Suprapubic skin (tissue), 4 donors: ENCODE data around the gene BTRC. TPM values are rescaled to one million over a fixed set of nuclear protein-coding genes. Genes with fewer than 3 reads are reported as not detected.
"Not testable (repeated sequence)": the region's sequence is repeated elsewhere in the genome, so short reads cannot be mapped to it uniquely, and the experiment has no call there.

Experiments used
- DNase-seq, 2 donors: peaks; one replicate each; pipeline ENCODE4 v3.0.0-alpha.2; 2019; ENCODE audit warnings: low spot score in 2 of 2
- H3K27ac ChIP-seq: fragments of 200-600 bp; sonication (generic); one replicate; pipeline ENCODE4 v1.5.1; 2019
- H3K27me3 ChIP-seq: fragments of 200-600 bp; sonication (generic); one replicate; pipeline ENCODE4 v1.5.1; 2019
- H3K36me3 ChIP-seq: fragments of 200-600 bp; sonication (generic); one replicate; pipeline ENCODE4 v1.5.1; 2019
- H3K4me1 ChIP-seq: fragments of 200-600 bp; sonication (generic); one replicate; pipeline ENCODE4 v1.5.1; 2019
- H3K4me3 ChIP-seq: fragments of 200-600 bp; sonication (generic); one replicate; pipeline ENCODE4 v1.5.1; 2019; ENCODE audit warnings: mild to moderate bottlenecking
- H3K9me3 ChIP-seq: fragments of 200-600 bp; sonication (generic); one replicate; pipeline ENCODE4 v1.5.1; 2019
- EP300 ChIP-seq: sonication (generic); formaldehyde crosslinking; IDR thresholded peaks from one replicate; pipeline ENCODE4 v1.6.1; 2017; ENCODE audit warnings: antibody characterized with exemption
- POLR2A ChIP-seq, 2 donors: fragments of 450-650 bp; IDR thresholded peaks; one replicate each; pipeline ENCODE4 v1.6.1; 2017; ENCODE audit warnings: antibody characterized with exemption in 2 of 2, mild to moderate bottlenecking in 2 of 2, moderate library complexity in 2 of 2
- POLR2AphosphoS5 ChIP-seq, 3 donors: sonication (generic); formaldehyde crosslinking; IDR thresholded peaks; one replicate each; pipeline ENCODE4 v1.6.1; 2017; ENCODE audit warnings: antibody characterized with exemption in 3 of 3
- WGBS: methylation state at CpG from one replicate; pipeline ENCODE4 v1.1.5; 2018; 5-methylcytosine and 5-hydroxymethylcytosine counted together
- total RNA-seq, 4 donors: library from RNA; depleted of rRNA; stranded (reverse); fragments of >200 nt; gene quantifications; one replicate each; pipeline ENCODE4 v1.1.0, GENCODE V29; 2016
- TF ChIP-seq, protein P1 (sequence below), 2 donors: fragments of 200-600 bp in 1 of 2; fragments of 450-650 bp in 1 of 2; sonication (generic) in 1 of 2; IDR thresholded peaks; one replicate each; pipeline ENCODE4 v1.5.1; 2016 to 2019; ENCODE audit warnings: antibody characterized with exemption in 2 of 2, mild to moderate bottlenecking in 1 of 2, moderate library complexity in 1 of 2

The BTRC gene
- total RNA-seq, 4 donors from 2014 or later = 17.4 to 20.6 (median 18.5) TPM

- H3K27me3 ChIP-seq = peaks cover 3% of the 10 kb centered on the region
- TF ChIP-seq POLR2A (IDR thresholded peaks at IDR 0.05) (no peak), POLR2AphosphoS5 (IDR thresholded peaks at IDR 0.05) (no peak)
- H3K36me3 ChIP-seq = no peaks in the 10 kb centered on the region
- DNase-seq = no peak
- 91% methylated on average over 3 of the region's 3 CpGs for WGBS
- H3K27ac ChIP-seq = no peak overlapping the region
- no peaks in the 10 kb centered on the region for H3K4me1 ChIP-seq
- H3K4me3 ChIP-seq = no peak overlapping the region
- no peaks in the 10 kb centered on the region for H3K9me3 ChIP-seq
Observed at GRCh38 chr10:101329341-101330032, 24.5 kb upstream of the BTRC start.

- TF ChIP-seq POLR2A (IDR thresholded peaks at IDR 0.05) (no peak), EP300 (no peak), POLR2AphosphoS5 (IDR thresholded peaks at IDR 0.05) (no peak)
- TF ChIP-seq, protein P1, sequence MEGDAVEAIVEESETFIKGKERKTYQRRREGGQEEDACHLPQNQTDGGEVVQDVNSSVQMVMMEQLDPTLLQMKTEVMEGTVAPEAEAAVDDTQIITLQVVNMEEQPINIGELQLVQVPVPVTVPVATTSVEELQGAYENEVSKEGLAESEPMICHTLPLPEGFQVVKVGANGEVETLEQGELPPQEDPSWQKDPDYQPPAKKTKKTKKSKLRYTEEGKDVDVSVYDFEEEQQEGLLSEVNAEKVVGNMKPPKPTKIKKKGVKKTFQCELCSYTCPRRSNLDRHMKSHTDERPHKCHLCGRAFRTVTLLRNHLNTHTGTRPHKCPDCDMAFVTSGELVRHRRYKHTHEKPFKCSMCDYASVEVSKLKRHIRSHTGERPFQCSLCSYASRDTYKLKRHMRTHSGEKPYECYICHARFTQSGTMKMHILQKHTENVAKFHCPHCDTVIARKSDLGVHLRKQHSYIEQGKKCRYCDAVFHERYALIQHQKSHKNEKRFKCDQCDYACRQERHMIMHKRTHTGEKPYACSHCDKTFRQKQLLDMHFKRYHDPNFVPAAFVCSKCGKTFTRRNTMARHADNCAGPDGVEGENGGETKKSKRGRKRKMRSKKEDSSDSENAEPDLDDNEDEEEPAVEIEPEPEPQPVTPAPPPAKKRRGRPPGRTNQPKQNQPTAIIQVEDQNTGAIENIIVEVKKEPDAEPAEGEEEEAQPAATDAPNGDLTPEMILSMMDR (IDR thresholded peaks at IDR 0.05) = no peak
- Histone ChIP-seq H3K27ac (no peak overlapping the region), H3K4me3 (no peak overlapping the region), H3K36me3 (no peaks in the 10 kb centered on the region), H3K27me3 (no peaks in the 10 kb centered on the region), H3K4me1 (no peaks in the 10 kb centered on the region), H3K9me3 (no peaks in the 10 kb centered on the region)
- 85% methylated on average over 4 of the region's 4 CpGs for WGBS
- no peak for DNase-seq
Observed at GRCh38 chr10:101330231-101330630, 23.7 kb upstream of the BTRC start.

GRCh38 chr10:101330631-101331225 lies 23.2 kb upstream of the BTRC start:
- TF ChIP-seq, protein P1 (IDR thresholded peaks at IDR 0.05) = no peak
- no peak for TF ChIP-seq POLR2A (IDR thresholded peaks at IDR 0.05)
- TF ChIP-seq EP300 = no peak
- TF ChIP-seq POLR2AphosphoS5 (IDR thresholded peaks at IDR 0.05) = no peak
- DNase-seq = no peak
- H3K9me3 ChIP-seq = no peaks in the 10 kb centered on the region
- 54% methylated on average over 14 of the region's 14 CpGs for WGBS
- no peak overlapping the region for H3K27ac ChIP-seq
- H3K36me3 ChIP-seq = no peaks in the 10 kb centered on the region
- H3K4me3 ChIP-seq = no peak overlapping the region
- no peaks in the 10 kb centered on the region for H3K4me1 ChIP-seq
- H3K27me3 ChIP-seq = no peaks in the 10 kb centered on the region

GRCh38 chr10:101331956-101332355 lies 22.0 kb upstream of the BTRC start:
- no peak overlapping the region for H3K4me3 ChIP-seq
- H3K36me3 ChIP-seq = no peaks in the 10 kb centered on the region
- WGBS = 82% methylated on average over 2 of the region's 2 CpGs
- H3K27ac ChIP-seq = no peak overlapping the region
- no peak for TF ChIP-seq POLR2AphosphoS5 (IDR thresholded peaks at IDR 0.05)
- no peak for TF ChIP-seq EP300
- TF ChIP-seq, protein P1 (IDR thresholded peaks at IDR 0.05) = no peak
- TF ChIP-seq POLR2A (IDR thresholded peaks at IDR 0.05) = no peak
- no peaks in the 10 kb centered on the region for H3K27me3 ChIP-seq
- no peak for DNase-seq
- H3K4me1 ChIP-seq = no peaks in the 10 kb centered on the region
- H3K9me3 ChIP-seq = no peaks in the 10 kb centered on the region

GRCh38 chr10:101334259-101334658 lies 19.7 kb upstream of the BTRC start:
- not testable (repeated sequence) for H3K27ac ChIP-seq, H3K4me1 ChIP-seq, DNase-seq, H3K9me3 ChIP-seq, H3K4me3 ChIP-seq, H3K27me3 ChIP-seq, H3K36me3 ChIP-seq
- WGBS = 92% methylated on average over 5 of the region's 5 CpGs

DNA sequence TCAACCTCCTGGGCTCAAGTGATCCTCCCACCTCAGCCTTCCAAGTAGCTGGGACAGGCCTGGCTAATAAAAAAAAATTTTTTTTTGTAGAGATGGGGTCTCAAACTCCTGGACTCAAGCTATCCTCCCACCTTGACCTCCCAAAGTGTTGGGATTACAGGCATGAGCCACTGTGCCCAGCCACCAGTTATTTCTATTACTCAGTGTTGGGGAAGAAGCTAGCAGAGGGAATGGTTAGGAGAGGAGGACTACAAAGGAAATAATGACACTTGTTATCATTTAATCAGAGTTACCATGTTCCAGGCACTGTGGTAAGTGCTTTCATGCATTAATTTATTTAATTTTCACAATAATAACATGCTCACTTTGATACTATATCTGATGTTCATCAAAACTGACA lies 17.6 kb upstream of the BTRC start:
- no peak for TF ChIP-seq POLR2A (IDR thresholded peaks at IDR 0.05)
- TF ChIP-seq, protein P1 (IDR thresholded peaks at IDR 0.05) = no peak
- TF ChIP-seq EP300 = no peak
- no peak for TF ChIP-seq POLR2AphosphoS5 (IDR thresholded peaks at IDR 0.05)
- no peak overlapping the region for H3K4me3 ChIP-seq
- no peak overlapping the region for H3K27ac ChIP-seq
- no peak for DNase-seq
- H3K36me3 ChIP-seq = no peaks in the 10 kb centered on the region
- no peaks in the 10 kb centered on the region for H3K9me3 ChIP-seq
- no peaks in the 10 kb centered on the region for H3K27me3 ChIP-seq
- H3K4me1 ChIP-seq = no peaks in the 10 kb centered on the region
